ENCODE data around the gene SMPDL3B. TPM values are rescaled to one million over a fixed set of nuclear protein-coding genes. Genes with fewer than 3 reads are reported as not detected.

Gene SMPDL3B
- total and polyA plus RNA-seq, 3 donors from 2014 or later: 2.1 to 2.7 (median 2.5) TPM

GRCh38 chr1:27980216-27980845 lies 45.5 kb downstream of the SMPDL3B start:
- intact Hi-C loops (cut with DNase I; ENCODE audit: low total_unique reads): no loop called here
- H3K27ac ChIP-seq: no peak overlapping the region
- 91 to 93% methylated on average over 1 of the region's 1 CpG for WGBS, 2 donors

GRCh38 chr1:27981145-27981544 lies 46.3 kb downstream of the SMPDL3B start:
- H3K4me3 ChIP-seq: no peak overlapping the region
- intact Hi-C loops (cut with DNase I; ENCODE audit: low total_unique reads): no loop called here
- WGBS, 2 donors: 85 to 95% methylated on average over 3 of the region's 3 CpGs
- H3K9me3 ChIP-seq: no peaks in the 10 kb centered on the region
- DNase-seq: no peak
- no peaks in the 10 kb centered on the region for H3K4me1 ChIP-seq
- no peak overlapping the region for H3K27ac ChIP-seq
- no peak for TF ChIP-seq POLR2A (IDR thresholded peaks at IDR 0.05)
- no peak for TF ChIP-seq CTCF (IDR thresholded peaks at IDR 0.05)
- H3K36me3 ChIP-seq (ENCODE audit: low read depth, missing control alignments): no peaks in the 10 kb centered on the region
- no peaks in the 10 kb centered on the region for H3K27me3 ChIP-seq

More at GRCh38 chr1:27980216-27980845, 45.5 kb downstream of the SMPDL3B start:
- H3K4me3 ChIP-seq: no peak overlapping the region
- DNase-seq: no peak
- H3K9me3 ChIP-seq: no peaks in the 10 kb centered on the region
- no peaks in the 10 kb centered on the region for H3K27me3 ChIP-seq
- H3K36me3 ChIP-seq (ENCODE audit: low read depth, missing control alignments): no peaks in the 10 kb centered on the region
- no peaks in the 10 kb centered on the region for H3K4me1 ChIP-seq
- TF ChIP-seq POLR2A (IDR thresholded peaks at IDR 0.05) (no peak), CTCF (IDR thresholded peaks at IDR 0.05) (no peak)

- no peaks in the 10 kb centered on the region for H3K36me3 ChIP-seq (ENCODE audit: low read depth, missing control alignments)
- intact Hi-C loops (cut with DNase I; ENCODE audit: low total_unique reads): no loop called here
- no peaks in the 10 kb centered on the region for H3K27me3 ChIP-seq
- WGBS, 2 donors: 91% methylated on average over 3 of the region's 3 CpGs
- H3K4me1 ChIP-seq: no peaks in the 10 kb centered on the region
- H3K27ac ChIP-seq: no peak overlapping the region
- no peaks in the 10 kb centered on the region for H3K9me3 ChIP-seq
- TF ChIP-seq POLR2A (IDR thresholded peaks at IDR 0.05): no peak
- no peak for TF ChIP-seq CTCF (IDR thresholded peaks at IDR 0.05)
- no peak for DNase-seq
- no peak overlapping the region for H3K4me3 ChIP-seq
Measured at GRCh38 chr1:27990920-27991537, 56.2 kb downstream of the SMPDL3B start.

- Histone ChIP-seq H3K4me1 (no peaks in the 10 kb centered on the region), H3K27me3 (no peaks in the 10 kb centered on the region), H3K36me3 (ENCODE audit: low read depth, missing control alignments) (no peaks in the 10 kb centered on the region), H3K9me3 (no peaks in the 10 kb centered on the region), H3K27ac (no peak overlapping the region), H3K4me3 (no peak overlapping the region)
- DNase-seq: no peak
- intact Hi-C loops (cut with DNase I; ENCODE audit: low total_unique reads): no loop called here
- 70 to 86% methylated on average over 6 of the region's 6 CpGs for WGBS, 2 donors
- no peak for TF ChIP-seq CTCF (IDR thresholded peaks at IDR 0.05)
Measured at GRCh38 chr1:27992276-27992675, 57.5 kb downstream of the SMPDL3B start.

- no peak overlapping the region for H3K4me3 ChIP-seq
- intact Hi-C loops (cut with DNase I; ENCODE audit: low total_unique reads): no loop called here
- TF ChIP-seq POLR2A (IDR thresholded peaks at IDR 0.05): no peak
- no peak for TF ChIP-seq CTCF (IDR thresholded peaks at IDR 0.05)
- no peak for DNase-seq
- H3K36me3 ChIP-seq (ENCODE audit: low read depth, missing control alignments): no peaks in the 10 kb centered on the region
- no peak overlapping the region for H3K27ac ChIP-seq
- H3K4me1 ChIP-seq: no peaks in the 10 kb centered on the region
- WGBS, 2 donors: 64% methylated on average over 3 of the region's 3 CpGs
- H3K9me3 ChIP-seq: no peaks in the 10 kb centered on the region
- H3K27me3 ChIP-seq: no peaks in the 10 kb centered on the region
Measured at GRCh38 chr1:27993241-27993640, 58.4 kb downstream of the SMPDL3B start.
